A549 (cell line): Measurements from ENCODE around the gene CEP250.

ENCODE experiments used
- CEBPB ChIP-seq, 2 experiments: fragments of >200 bp in 1 of 2; sonication (Bioruptor Twin) in 1 of 2; formaldehyde crosslinking in 1 of 2; IDR thresholded peaks; 2 replicates each; pipeline ENCODE4 v1.6.1; 2012 to 2016
- CTCF ChIP-seq: fragments of >200 bp; sonication (Bioruptor Twin); formaldehyde crosslinking; IDR thresholded peaks from 3 replicates; pipeline ENCODE4 v1.5.1; 2016
- E2F6 ChIP-seq: IDR thresholded peaks from 2 replicates; pipeline ENCODE4 v1.6.1; 2012; ENCODE audit warnings: low read depth, borderline replicate concordance
- EP300 ChIP-seq, 2 experiments: fragments of >200 bp; sonication (Bioruptor Twin); formaldehyde crosslinking; IDR thresholded peaks; 2 replicates in 1 of 2; 3 replicates in 1 of 2; pipeline ENCODE4 v1.6.1; 2016 to 2017
- ESRRA ChIP-seq: fragments of 150-350 bp; IDR thresholded peaks from 2 replicates; pipeline ENCODE4 v1.6.1; 2014; ENCODE audit warnings: mild to moderate bottlenecking, low read length, borderline replicate concordance
- GATA3 ChIP-seq: IDR thresholded peaks from 2 replicates; pipeline ENCODE4 v1.6.1; 2012; ENCODE audit warnings: borderline replicate concordance
- HOXA7 ChIP-seq: fragments of 250-450 bp; sonication (Bioruptor Pico); IDR thresholded peaks from 2 replicates; pipeline ENCODE4 v1.5.0; 2020; ENCODE audit warnings: mild to moderate bottlenecking, moderate library complexity
- POLR2A ChIP-seq: IDR thresholded peaks from 2 replicates; pipeline ENCODE4 v1.6.1; 2012; ENCODE audit warnings: mild to moderate bottlenecking, low read length
- RCOR1 ChIP-seq: fragments of 150-350 bp; IDR thresholded peaks from 2 replicates; pipeline ENCODE4 v1.6.1; 2014; ENCODE audit warnings: antibody characterized with exemption, low read length, low read depth
- TP53 ChIP-seq: fragments of 250-450 bp; sonication (Bioruptor Pico); IDR thresholded peaks from 2 replicates; pipeline ENCODE4 v1.5.0; 2021; ENCODE audit warnings: mild to moderate bottlenecking, moderate library complexity
- USF2 ChIP-seq: fragments of 450-650 bp; IDR thresholded peaks from 2 replicates; pipeline ENCODE4 v1.6.1; 2014; ENCODE audit warnings: antibody characterized with exemption
- TF ChIP-seq, protein P1 (sequence below): fragments of 200-600 bp; sonication (generic); IDR thresholded peaks from 2 replicates; pipeline ENCODE4 v1.6.1; 2016; ENCODE audit warnings: antibody characterized with exemption, mild to moderate bottlenecking, moderate library complexity
- TF ChIP-seq, protein P2 (sequence below): IDR thresholded peaks from 2 replicates; pipeline ENCODE4 v1.6.1; 2012

GRCh38 chr20:35432430-35432735 is 23.0 kb upstream of the CEP250 start:
- TF ChIP-seq GATA3 (no peak), ESRRA (no peak), EP300 (IDR thresholded peaks at IDR 0.05) (no peak), TP53 (CRISPR knock-in tag) (no peak), HOXA7 (CRISPR knock-in tag) (no peak), CTCF (no peak), CEBPB (IDR thresholded peaks at IDR 0.05) (no peak), USF2 (no peak), E2F6 (no peak), RCOR1 (no peak), POLR2A (no peak)
- TF ChIP-seq, protein P1, sequence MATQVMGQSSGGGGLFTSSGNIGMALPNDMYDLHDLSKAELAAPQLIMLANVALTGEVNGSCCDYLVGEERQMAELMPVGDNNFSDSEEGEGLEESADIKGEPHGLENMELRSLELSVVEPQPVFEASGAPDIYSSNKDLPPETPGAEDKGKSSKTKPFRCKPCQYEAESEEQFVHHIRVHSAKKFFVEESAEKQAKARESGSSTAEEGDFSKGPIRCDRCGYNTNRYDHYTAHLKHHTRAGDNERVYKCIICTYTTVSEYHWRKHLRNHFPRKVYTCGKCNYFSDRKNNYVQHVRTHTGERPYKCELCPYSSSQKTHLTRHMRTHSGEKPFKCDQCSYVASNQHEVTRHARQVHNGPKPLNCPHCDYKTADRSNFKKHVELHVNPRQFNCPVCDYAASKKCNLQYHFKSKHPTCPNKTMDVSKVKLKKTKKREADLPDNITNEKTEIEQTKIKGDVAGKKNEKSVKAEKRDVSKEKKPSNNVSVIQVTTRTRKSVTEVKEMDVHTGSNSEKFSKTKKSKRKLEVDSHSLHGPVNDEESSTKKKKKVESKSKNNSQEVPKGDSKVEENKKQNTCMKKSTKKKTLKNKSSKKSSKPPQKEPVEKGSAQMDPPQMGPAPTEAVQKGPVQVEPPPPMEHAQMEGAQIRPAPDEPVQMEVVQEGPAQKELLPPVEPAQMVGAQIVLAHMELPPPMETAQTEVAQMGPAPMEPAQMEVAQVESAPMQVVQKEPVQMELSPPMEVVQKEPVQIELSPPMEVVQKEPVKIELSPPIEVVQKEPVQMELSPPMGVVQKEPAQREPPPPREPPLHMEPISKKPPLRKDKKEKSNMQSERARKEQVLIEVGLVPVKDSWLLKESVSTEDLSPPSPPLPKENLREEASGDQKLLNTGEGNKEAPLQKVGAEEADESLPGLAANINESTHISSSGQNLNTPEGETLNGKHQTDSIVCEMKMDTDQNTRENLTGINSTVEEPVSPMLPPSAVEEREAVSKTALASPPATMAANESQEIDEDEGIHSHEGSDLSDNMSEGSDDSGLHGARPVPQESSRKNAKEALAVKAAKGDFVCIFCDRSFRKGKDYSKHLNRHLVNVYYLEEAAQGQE, result no peak
- TF ChIP-seq, protein P2, sequence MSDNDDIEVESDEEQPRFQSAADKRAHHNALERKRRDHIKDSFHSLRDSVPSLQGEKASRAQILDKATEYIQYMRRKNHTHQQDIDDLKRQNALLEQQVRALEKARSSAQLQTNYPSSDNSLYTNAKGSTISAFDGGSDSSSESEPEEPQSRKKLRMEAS, result no peak
